Nephron (organoid): ENCODE measurements around the gene CKS1B.

Experiments
- H3K27ac Mint-ChIP-seq, 3 experiments: 2 replicates each; pipeline ENCODE4 v1.8.0; 2020; ENCODE audit warnings: mixed read lengths in 3 of 3, mild to moderate bottlenecking in 2 of 3, moderate library complexity in 1 of 3
- H3K27me3 Mint-ChIP-seq: 2 replicates; pipeline ENCODE4 v1.8.0; 2021; ENCODE audit warnings: low read depth, mild to moderate bottlenecking, moderate library complexity, mixed read lengths
- H3K36me3 Mint-ChIP-seq: 2 replicates; pipeline ENCODE4 v1.8.0; 2020; ENCODE audit warnings: low read depth, mixed read lengths
- H3K4me1 Mint-ChIP-seq: 2 replicates; pipeline ENCODE4 v1.8.0; 2020; ENCODE audit warnings: mixed read lengths
- H3K4me3 Mint-ChIP-seq, 3 experiments: 2 replicates each; pipeline ENCODE4 v1.8.0; 2020; ENCODE audit warnings: mild to moderate bottlenecking in 3 of 3, mixed read lengths in 3 of 3, moderate library complexity in 2 of 3
- H3K9me3 Mint-ChIP-seq: 2 replicates; pipeline ENCODE4 v1.8.0; 2020; ENCODE audit warnings: mixed read lengths
- CTCF ChIP-seq, 3 experiments: fragments of 200-600 bp; sonication (generic); IDR thresholded peaks; one replicate each; pipeline ENCODE4 v1.5.0; 2021; ENCODE audit warnings: antibody characterized with exemption in 3 of 3; ENCODE audit not compliant: unreplicated experiment in 3 of 3

The CKS1B gene

GRCh38 chr1:155011004-155011416, 36.5 kb downstream of the CKS1B start:
- no peak for TF ChIP-seq CTCF (IDR thresholded peaks at IDR 0.05; ENCODE audit: unreplicated experiment in 3 of 3)
- H3K27me3 Mint-ChIP-seq: no peaks in the 10 kb centered on the region
- no peak overlapping the region for H3K27ac Mint-ChIP-seq
- no peaks in the 10 kb centered on the region for H3K9me3 Mint-ChIP-seq
- H3K4me1 Mint-ChIP-seq: peaks cover 17% of the 10 kb centered on the region
- no peaks in the 10 kb centered on the region for H3K36me3 Mint-ChIP-seq
- H3K4me3 Mint-ChIP-seq: no peak overlapping the region

GRCh38 chr1:155011437-155012025, 37.0 kb downstream of the CKS1B start:
- no peak for TF ChIP-seq CTCF (IDR thresholded peaks at IDR 0.05; ENCODE audit: unreplicated experiment in 3 of 3)
- H3K9me3 Mint-ChIP-seq: no peaks in the 10 kb centered on the region

GRCh38 chr1:155012026-155012546, 37.6 kb downstream of the CKS1B start:
- no peaks in the 10 kb centered on the region for H3K27me3 Mint-ChIP-seq
- H3K4me1 Mint-ChIP-seq: peaks cover 10% of the 10 kb centered on the region
- no peak overlapping the region for H3K27ac Mint-ChIP-seq
- no peak overlapping the region for H3K4me3 Mint-ChIP-seq
- H3K36me3 Mint-ChIP-seq: no peaks in the 10 kb centered on the region
- H3K9me3 Mint-ChIP-seq: no peaks in the 10 kb centered on the region
- TF ChIP-seq CTCF (IDR thresholded peaks at IDR 0.05; ENCODE audit: unreplicated experiment in 3 of 3): no peak

More at GRCh38 chr1:155011437-155012025, 37.0 kb downstream of the CKS1B start:
- no peak overlapping the region for H3K27ac Mint-ChIP-seq
- H3K4me1 Mint-ChIP-seq: peaks cover 16% of the 10 kb centered on the region
- no peaks in the 10 kb centered on the region for H3K27me3 Mint-ChIP-seq
- no peak overlapping the region for H3K4me3 Mint-ChIP-seq
- H3K36me3 Mint-ChIP-seq: no peaks in the 10 kb centered on the region

- H3K4me1 Mint-ChIP-seq: peaks cover 10% of the 10 kb centered on the region
- no peak overlapping the region for H3K4me3 Mint-ChIP-seq
- no peaks in the 10 kb centered on the region for H3K36me3 Mint-ChIP-seq
- no peaks in the 10 kb centered on the region for H3K9me3 Mint-ChIP-seq
- H3K27me3 Mint-ChIP-seq: no peaks in the 10 kb centered on the region
- H3K27ac Mint-ChIP-seq: peak overlapping the region in 1 of 3 experiments; percentile 58
- TF ChIP-seq CTCF (IDR thresholded peaks at IDR 0.05; ENCODE audit: unreplicated experiment in 3 of 3): no peak
Measured at GRCh38 chr1:155012776-155013602, 38.5 kb downstream of the CKS1B start.

GRCh38 chr1:155013632-155014031, 39.2 kb downstream of the CKS1B start:
- H3K4me3 Mint-ChIP-seq: no peak overlapping the region
- no peaks in the 10 kb centered on the region for H3K27me3 Mint-ChIP-seq
- no peaks in the 10 kb centered on the region for H3K9me3 Mint-ChIP-seq
- TF ChIP-seq CTCF (IDR thresholded peaks at IDR 0.05; ENCODE audit: unreplicated experiment in 3 of 3): no peak
- peaks cover 10% of the 10 kb centered on the region for H3K4me1 Mint-ChIP-seq
- no peaks in the 10 kb centered on the region for H3K36me3 Mint-ChIP-seq
- peak overlapping the region in 1 of 3 experiments; percentile 21 for H3K27ac Mint-ChIP-seq
